Stomach (tissue), 9 donors: ENCODE measurements around the gene LHFPL3. TPM values are rescaled to one million over a fixed set of nuclear protein-coding genes. Genes with fewer than 3 reads are reported as not detected.
A peak's percentile ranks its signal among the peaks of the same experiment; 100 is the strongest.

Source experiments
- DNase-seq, 2 donors: peaks; one replicate each; pipeline versions ENCODE4 v3.0.0 to v3.0.0-alpha.2; 2013 to 2019
- H3K27ac ChIP-seq, 5 donors: fragments of 200-600 bp in 4 of 5; sonication (generic) in 4 of 5; one replicate each; pipeline ENCODE4 v1.5.1; 2013 to 2019; ENCODE audit warnings: mild to moderate bottlenecking in 1 of 5, moderate library complexity in 1 of 5
- H3K27me3 ChIP-seq, 3 donors: fragments of 200-600 bp; sonication (generic); one replicate each; pipeline ENCODE4 v1.5.1; 2017 to 2019; ENCODE audit warnings: mixed run types in 1 of 3
- H3K36me3 ChIP-seq, 4 donors: fragments of 200-600 bp; sonication (generic); 1 replicate in 3 of 4; 2 replicates in 1 of 4; pipeline ENCODE4 v1.5.1; 2016 to 2019
- H3K4me1 ChIP-seq, 4 donors: fragments of 200-600 bp; sonication (generic); one replicate each; pipeline ENCODE4 v1.5.1; 2016 to 2019
- H3K4me3 ChIP-seq, 4 donors: fragments of 200-600 bp; sonication (generic) in 3 of 4; one replicate each; pipeline ENCODE4 v1.5.1; 2016 to 2019; ENCODE audit warnings: mild to moderate bottlenecking in 1 of 4
- H3K9me3 ChIP-seq, 4 donors: fragments of 200-600 bp; sonication (generic); one replicate each; pipeline ENCODE4 v1.5.1; 2016 to 2019
- EP300 ChIP-seq: sonication (generic); formaldehyde crosslinking; IDR thresholded peaks from one replicate; pipeline ENCODE4 v1.6.1; 2017; ENCODE audit warnings: antibody characterized with exemption
- POLR2A ChIP-seq, 4 donors: fragments of 450-650 bp; IDR thresholded peaks; one replicate each; pipeline ENCODE4 v1.6.1; 2016; ENCODE audit warnings: antibody characterized with exemption in 4 of 4, control low read depth in 2 of 4, mild to moderate bottlenecking in 1 of 4, moderate library complexity in 1 of 4
- POLR2AphosphoS5 ChIP-seq, 3 donors: sonication (generic); formaldehyde crosslinking; IDR thresholded peaks; one replicate each; pipeline ENCODE4 v1.6.1; 2016; ENCODE audit warnings: antibody characterized with exemption in 3 of 3
- WGBS, 5 donors: extraction: QIAGEN DNeasy Blood & Tissue Kit in 3 of 5; methylation state at CpG; one replicate each; pipeline versions ENCODE4 v1.1.5 to v1.1.7; 2013 to 2018; 5-methylcytosine and 5-hydroxymethylcytosine counted together
- intact Hi-C: fragments of 100-400 bp; cut with DNase I; formaldehyde crosslinking; loops from one replicate; pipeline ENCODE4 v1.15.1; 2023; ENCODE audit warnings: low total_unique reads
- polyA plus RNA-seq, 3 donors: library from polyadenylated mRNA; stranded (reverse); fragments of 200-250 nt; gene quantifications; one replicate each; pipeline ENCODE4 v1.2.3, GENCODE V29; 2013
- total RNA-seq, 5 donors: library from RNA; depleted of rRNA; stranded (reverse); fragments of >200 nt; gene quantifications; one replicate each; pipeline versions ENCODE4 v1.1.0 to v1.2.3, GENCODE V29; 2014 to 2016
- TF ChIP-seq, protein P1 (sequence below), 7 experiments: fragments of 450-650 bp in 4 of 7; fragments of 200-600 bp in 3 of 7; sonication (generic) in 3 of 7; IDR thresholded peaks; one replicate each; pipeline ENCODE4 v1.5.1; 2016 to 2019; ENCODE audit warnings: antibody characterized with exemption in 7 of 7, control low read depth in 2 of 7, mild to moderate bottlenecking in 1 of 7
- donor health status: healthy with polysubstance abuse.
- donor health status: Bipolar disorder and iron deficiency.
- donor health status: healthy.

Gene LHFPL3
- total and polyA plus RNA-seq, 8 donors: 0.55 TPM; not detected in 7

GRCh38 chr7:104482362-104483037, 154.1 kb downstream of the LHFPL3 start:
- 62 to 81% (median 66%) methylated on average over 6 of the region's 6 CpGs for WGBS, 5 donors
- TF ChIP-seq POLR2AphosphoS5 (IDR thresholded peaks at IDR 0.05) (no peak), POLR2A (IDR thresholded peaks at IDR 0.05) (no peak), EP300 (no peak)
- TF ChIP-seq, protein P1, sequence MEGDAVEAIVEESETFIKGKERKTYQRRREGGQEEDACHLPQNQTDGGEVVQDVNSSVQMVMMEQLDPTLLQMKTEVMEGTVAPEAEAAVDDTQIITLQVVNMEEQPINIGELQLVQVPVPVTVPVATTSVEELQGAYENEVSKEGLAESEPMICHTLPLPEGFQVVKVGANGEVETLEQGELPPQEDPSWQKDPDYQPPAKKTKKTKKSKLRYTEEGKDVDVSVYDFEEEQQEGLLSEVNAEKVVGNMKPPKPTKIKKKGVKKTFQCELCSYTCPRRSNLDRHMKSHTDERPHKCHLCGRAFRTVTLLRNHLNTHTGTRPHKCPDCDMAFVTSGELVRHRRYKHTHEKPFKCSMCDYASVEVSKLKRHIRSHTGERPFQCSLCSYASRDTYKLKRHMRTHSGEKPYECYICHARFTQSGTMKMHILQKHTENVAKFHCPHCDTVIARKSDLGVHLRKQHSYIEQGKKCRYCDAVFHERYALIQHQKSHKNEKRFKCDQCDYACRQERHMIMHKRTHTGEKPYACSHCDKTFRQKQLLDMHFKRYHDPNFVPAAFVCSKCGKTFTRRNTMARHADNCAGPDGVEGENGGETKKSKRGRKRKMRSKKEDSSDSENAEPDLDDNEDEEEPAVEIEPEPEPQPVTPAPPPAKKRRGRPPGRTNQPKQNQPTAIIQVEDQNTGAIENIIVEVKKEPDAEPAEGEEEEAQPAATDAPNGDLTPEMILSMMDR (IDR thresholded peaks at IDR 0.05): no peak
- intact Hi-C loops: no loop called here
- H3K27ac ChIP-seq: no peak overlapping the region
- peak in 1 of 2 donors; percentile 50 for DNase-seq
- no peaks in the 10 kb centered on the region for H3K36me3 ChIP-seq
- peaks cover 0 to 6% (median 0%) of the 10 kb centered on the region in 3 donors for H3K27me3 ChIP-seq
- no peak overlapping the region for H3K4me3 ChIP-seq
- H3K4me1 ChIP-seq: no peaks in the 10 kb centered on the region
- no peaks in the 10 kb centered on the region for H3K9me3 ChIP-seq

- H3K27me3 ChIP-seq: no peaks in the 10 kb centered on the region
- no peak overlapping the region for H3K27ac ChIP-seq
- DNase-seq: no peak
- intact Hi-C loops: no loop called here
- no peaks in the 10 kb centered on the region for H3K9me3 ChIP-seq
- H3K4me1 ChIP-seq: no peaks in the 10 kb centered on the region
- no peak overlapping the region for H3K4me3 ChIP-seq
- 35 to 46% (median 43%) methylated on average over 1 of the region's 1 CpG for WGBS, 5 donors
- TF ChIP-seq, protein P1 (IDR thresholded peaks at IDR 0.05): no peak
- TF ChIP-seq POLR2AphosphoS5 (IDR thresholded peaks at IDR 0.05): no peak
- TF ChIP-seq POLR2A (IDR thresholded peaks at IDR 0.05): no peak
- no peak for TF ChIP-seq EP300
- no peaks in the 10 kb centered on the region for H3K36me3 ChIP-seq
Measured at GRCh38 chr7:104486931-104487330, 158.5 kb downstream of the LHFPL3 start.

DNA sequence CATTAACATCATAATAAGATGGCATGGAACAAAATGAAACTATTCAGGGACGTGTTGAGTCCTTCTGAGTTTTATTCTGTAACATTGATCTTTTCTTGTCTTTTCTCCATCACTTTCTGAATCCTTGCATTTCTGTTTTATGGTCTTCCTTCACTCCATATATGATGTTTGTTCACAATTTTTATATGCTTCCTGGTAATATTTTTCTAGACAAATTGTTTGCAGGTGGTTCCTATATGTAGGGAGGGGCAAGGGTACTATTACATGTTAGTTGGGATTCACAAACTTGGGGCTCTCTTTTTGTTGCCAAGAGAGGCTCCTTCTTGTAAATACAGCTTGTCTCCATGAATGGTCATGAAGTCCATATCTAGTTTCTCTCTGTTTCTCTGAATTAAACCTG, 159.2 kb downstream of the LHFPL3 start:
- Histone ChIP-seq H3K4me3 (no peak overlapping the region), H3K9me3 (no peaks in the 10 kb centered on the region), H3K27me3 (no peaks in the 10 kb centered on the region), H3K27ac (no peak overlapping the region), H3K36me3 (no peaks in the 10 kb centered on the region), H3K4me1 (no peaks in the 10 kb centered on the region)
- no peak for DNase-seq
- TF ChIP-seq POLR2AphosphoS5 (IDR thresholded peaks at IDR 0.05): no peak
- TF ChIP-seq, protein P1 (IDR thresholded peaks at IDR 0.05): no peak
- TF ChIP-seq EP300: no peak
- TF ChIP-seq POLR2A (IDR thresholded peaks at IDR 0.05): no peak
- intact Hi-C loops: no loop called here
- 17 to 24% (median 21%) methylated on average over 1 of the region's 1 CpG for WGBS, 5 donors

GRCh38 chr7:104497379-104497967, 169.1 kb downstream of the LHFPL3 start:
- Histone ChIP-seq H3K27ac (no peak overlapping the region), H3K27me3 (no peaks in the 10 kb centered on the region), H3K4me1 (no peaks in the 10 kb centered on the region), H3K9me3 (no peaks in the 10 kb centered on the region), H3K4me3 (no peak overlapping the region), H3K36me3 (no peaks in the 10 kb centered on the region)
- intact Hi-C loops: no loop called here
- whole genome bisulfite sequencing, 5 donors: 39 to 56% (median 49%) methylated on average over 3 of the region's 3 CpGs
- no peak for TF ChIP-seq POLR2A (IDR thresholded peaks at IDR 0.05)
- no peak for TF ChIP-seq EP300
- no peak for TF ChIP-seq POLR2AphosphoS5 (IDR thresholded peaks at IDR 0.05)
- TF ChIP-seq, protein P1 (IDR thresholded peaks at IDR 0.05): no peak
- DNase-seq: no peak
